Left ventricle myocardium inferior (tissue), 1 donor: ENCODE data around the gene NGLY1. TPM values are rescaled to one million over a fixed set of nuclear protein-coding genes. Genes with fewer than 3 reads are reported as not detected.
A peak's percentile ranks its signal among the peaks of the same experiment; 100 is the strongest.

ENCODE experiments used
- DNase-seq: peaks from one replicate; pipeline ENCODE4 v3.0.0-alpha.2; 2020
- H3K27ac ChIP-seq: fragments of 200-600 bp; replicated peaks from 2 replicates; pipeline ENCODE4 v1.8.0; 2021
- H3K27me3 ChIP-seq: fragments of 200-600 bp; 2 replicates; pipeline ENCODE4 v1.8.0; 2021; ENCODE audit warnings: low read depth
- H3K36me3 ChIP-seq: fragments of 200-600 bp; 2 replicates; pipeline ENCODE4 v1.8.0; 2021
- H3K4me1 ChIP-seq: fragments of 200-600 bp; 2 replicates; pipeline ENCODE4 v1.8.0; 2021
- H3K4me3 ChIP-seq: fragments of 200-600 bp; 2 replicates; pipeline ENCODE4 v1.8.0; 2021; ENCODE audit warnings: mild to moderate bottlenecking, moderate library complexity
- H3K9me3 ChIP-seq: fragments of 200-600 bp; replicated peaks from 2 replicates; pipeline ENCODE4 v1.8.0; 2021
- intact Hi-C: fragments of 100-400 bp; cut with micrococcal nuclease; formaldehyde crosslinking; loops from one replicate; pipeline ENCODE4 v1.11.0; 2022
- total RNA-seq: library from RNA; stranded (reverse); fragmentation: NEBNext Ultra II Directional; extraction: Animal tissue kit (Norgen Biotek cat#: 25700); gene quantifications from one replicate; pipeline ENCODE4 v1.2.1, GENCODE V29; 2021
- TF ChIP-seq, protein P1 (sequence below): fragments of 200-600 bp; IDR thresholded peaks from 2 replicates; pipeline ENCODE4 v1.8.0; 2021; ENCODE audit warnings: antibody characterized with exemption, mild to moderate bottlenecking, borderline replicate concordance
- donor health status: DM: no; HTN: yes; CAD: no; lungs with severe emphysema.

Gene NGLY1
- total RNA-seq, 1 donor from 2014 or later, result 27.7 TPM

DNA sequence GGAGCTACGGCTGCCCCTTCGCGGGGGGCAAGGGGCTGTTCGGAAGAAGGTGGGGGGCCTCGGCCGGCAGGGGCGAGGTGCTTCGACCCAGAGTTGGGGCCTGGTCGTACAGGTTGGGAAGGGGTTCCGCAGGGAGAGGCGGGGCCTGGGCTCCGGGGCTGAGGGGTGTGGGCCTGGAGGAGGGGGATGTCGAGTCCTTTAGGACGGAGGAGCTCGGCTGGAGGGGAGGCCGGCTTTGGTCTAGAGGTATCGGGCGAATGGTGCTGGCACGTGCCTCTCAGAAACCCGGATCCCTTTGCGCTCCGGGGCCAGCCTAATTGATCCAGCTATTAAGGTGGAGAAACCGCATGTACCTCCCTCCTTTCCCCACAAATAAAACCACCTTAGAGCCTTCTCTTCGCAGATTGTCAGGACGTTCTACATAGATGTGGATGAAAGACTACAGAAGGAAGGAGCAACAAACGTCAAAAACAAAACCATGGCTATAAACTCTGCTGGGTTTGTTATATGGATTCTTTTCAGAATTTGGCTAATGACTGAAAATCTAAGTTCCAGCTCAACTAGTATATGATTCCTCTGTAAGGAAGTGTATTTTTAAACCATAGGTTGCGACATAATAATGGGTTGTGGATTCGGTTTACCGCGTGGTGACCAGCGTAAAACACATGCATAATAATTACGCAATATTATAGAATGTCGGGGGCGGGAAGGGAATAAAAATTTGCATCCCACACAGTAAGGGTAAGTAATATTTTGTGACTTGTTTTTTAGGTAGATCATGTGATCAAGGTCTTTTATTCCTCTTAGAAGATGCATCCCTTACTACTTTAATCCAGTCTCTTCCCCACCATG is 644 bp upstream of the NGLY1 start:
- peak overlapping the region; percentile 93 for H3K27ac ChIP-seq
- intact Hi-C loops, result no loop called here
- no peaks in the 10 kb centered on the region for H3K36me3 ChIP-seq
- DNase-seq, result no peak
- peak overlapping the region; percentile 95 for H3K4me3 ChIP-seq
- peaks cover 41% of the 10 kb centered on the region for H3K4me1 ChIP-seq
- no peaks in the 10 kb centered on the region for H3K27me3 ChIP-seq
- no peaks in the 10 kb centered on the region for H3K9me3 ChIP-seq
- TF ChIP-seq, protein P1, sequence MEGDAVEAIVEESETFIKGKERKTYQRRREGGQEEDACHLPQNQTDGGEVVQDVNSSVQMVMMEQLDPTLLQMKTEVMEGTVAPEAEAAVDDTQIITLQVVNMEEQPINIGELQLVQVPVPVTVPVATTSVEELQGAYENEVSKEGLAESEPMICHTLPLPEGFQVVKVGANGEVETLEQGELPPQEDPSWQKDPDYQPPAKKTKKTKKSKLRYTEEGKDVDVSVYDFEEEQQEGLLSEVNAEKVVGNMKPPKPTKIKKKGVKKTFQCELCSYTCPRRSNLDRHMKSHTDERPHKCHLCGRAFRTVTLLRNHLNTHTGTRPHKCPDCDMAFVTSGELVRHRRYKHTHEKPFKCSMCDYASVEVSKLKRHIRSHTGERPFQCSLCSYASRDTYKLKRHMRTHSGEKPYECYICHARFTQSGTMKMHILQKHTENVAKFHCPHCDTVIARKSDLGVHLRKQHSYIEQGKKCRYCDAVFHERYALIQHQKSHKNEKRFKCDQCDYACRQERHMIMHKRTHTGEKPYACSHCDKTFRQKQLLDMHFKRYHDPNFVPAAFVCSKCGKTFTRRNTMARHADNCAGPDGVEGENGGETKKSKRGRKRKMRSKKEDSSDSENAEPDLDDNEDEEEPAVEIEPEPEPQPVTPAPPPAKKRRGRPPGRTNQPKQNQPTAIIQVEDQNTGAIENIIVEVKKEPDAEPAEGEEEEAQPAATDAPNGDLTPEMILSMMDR, result no peak

DNA sequence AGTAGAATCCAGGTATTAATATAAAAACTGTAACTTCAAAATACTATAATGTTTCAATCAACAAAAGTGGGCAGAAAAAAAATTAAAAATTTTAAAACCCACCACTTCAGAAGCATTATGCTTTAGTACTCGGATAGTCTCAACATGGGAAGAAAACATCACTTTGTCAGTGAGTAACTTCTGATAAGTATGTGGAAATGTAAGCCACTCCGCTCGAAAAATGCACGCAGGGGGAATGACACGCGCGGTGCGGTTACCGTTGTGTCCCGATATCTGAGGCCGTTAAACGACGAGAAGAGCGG is 656 bp downstream of the NGLY1 start:
- Histone ChIP-seq H3K27ac (peak overlapping the region; percentile 93), H3K9me3 (no peaks in the 10 kb centered on the region), H3K36me3 (peaks cover 7% of the 10 kb centered on the region), H3K4me1 (peaks cover 39% of the 10 kb centered on the region), H3K4me3 (peak overlapping the region; percentile 95), H3K27me3 (no peaks in the 10 kb centered on the region)
- no peak for DNase-seq
- TF ChIP-seq, protein P1, result no peak
- intact Hi-C loops, result no loop called here

DNA sequence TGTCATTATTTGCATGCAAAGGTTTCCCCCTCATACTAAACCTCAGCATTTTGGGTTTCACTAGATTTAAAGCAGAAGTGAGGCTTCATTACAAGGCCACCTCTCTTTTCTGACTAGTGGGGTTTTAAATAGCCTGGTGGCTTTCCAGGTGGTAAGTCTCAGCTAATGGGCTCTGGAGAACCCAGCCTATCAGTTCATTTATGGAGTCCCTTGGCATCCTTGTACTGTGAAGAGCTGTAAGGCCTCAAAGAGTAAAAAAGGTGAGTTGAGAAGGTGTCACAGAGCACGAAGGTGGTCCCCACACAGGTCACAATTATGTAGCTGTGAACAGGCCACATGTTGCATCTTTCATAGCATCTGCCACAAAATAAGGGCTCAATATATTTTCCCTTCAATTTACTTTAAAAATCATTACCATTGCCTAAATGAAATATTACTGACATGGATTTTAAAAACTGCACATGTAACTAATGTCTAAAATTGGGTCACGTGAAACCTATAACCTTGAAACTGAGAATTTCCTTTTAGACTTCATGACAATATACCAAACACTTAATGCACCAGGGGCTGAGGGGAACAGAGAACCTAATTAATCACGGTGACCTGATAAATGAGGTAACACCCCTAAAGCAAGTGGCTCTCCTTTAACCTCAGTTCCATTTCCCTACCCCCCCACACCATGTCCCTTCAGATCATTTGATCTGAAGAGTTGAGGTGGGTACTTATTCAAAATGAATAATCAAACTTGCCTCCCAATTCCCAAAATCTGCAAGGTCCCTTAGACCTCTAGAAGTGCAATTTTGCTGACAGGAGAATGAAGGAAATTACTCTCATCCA is 1.3 kb downstream of the NGLY1 start:
- no peak for DNase-seq
- peak overlapping the region; percentile 93 for H3K27ac ChIP-seq

DNA sequence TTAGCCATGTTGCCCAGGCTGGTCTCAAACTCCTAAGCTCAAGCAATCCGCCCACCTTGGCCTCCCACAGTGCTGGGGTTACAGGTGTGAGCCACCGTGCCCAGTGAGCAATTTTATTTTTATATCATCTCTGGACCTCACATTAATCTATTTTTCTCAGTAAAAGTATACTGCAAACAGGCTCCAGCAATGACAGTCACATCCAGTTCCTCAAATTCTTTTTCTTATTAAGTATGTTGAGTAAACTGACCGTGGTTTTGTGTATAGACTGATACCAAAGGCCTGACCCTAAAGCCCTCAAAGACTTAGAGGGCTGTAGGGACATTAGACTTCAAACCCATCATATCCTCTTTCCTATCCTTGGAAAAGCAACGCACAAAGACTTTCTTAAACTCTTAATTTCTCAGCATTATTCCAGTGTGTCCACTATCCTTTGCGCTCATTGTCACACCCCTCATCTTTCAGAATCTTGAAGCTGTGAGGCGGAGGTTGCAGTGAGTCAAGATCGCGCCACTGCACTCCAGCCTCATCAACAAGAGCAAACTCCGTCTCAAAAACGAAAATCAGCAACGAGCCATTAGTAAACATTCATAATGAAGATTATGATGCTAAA is 2.0 kb downstream of the NGLY1 start:
- intact Hi-C loops, result no loop called here
- H3K9me3 ChIP-seq, result no peaks in the 10 kb centered on the region
- H3K27me3 ChIP-seq, result no peaks in the 10 kb centered on the region
- H3K27ac ChIP-seq, result no peak overlapping the region
- H3K36me3 ChIP-seq, result peaks cover 21% of the 10 kb centered on the region
- no peak for DNase-seq
- no peak overlapping the region for H3K4me3 ChIP-seq
- peaks cover 39% of the 10 kb centered on the region for H3K4me1 ChIP-seq
- TF ChIP-seq, protein P1, result no peak

More for the DNA sequence above, 1.3 kb downstream of the NGLY1 start:
- intact Hi-C loops, result no loop called here
- no peaks in the 10 kb centered on the region for H3K9me3 ChIP-seq
- H3K27me3 ChIP-seq, result no peaks in the 10 kb centered on the region
- H3K36me3 ChIP-seq, result peaks cover 13% of the 10 kb centered on the region
- TF ChIP-seq, protein P1, result no peak
- H3K4me1 ChIP-seq, result peaks cover 39% of the 10 kb centered on the region
- peak overlapping the region; percentile 95 for H3K4me3 ChIP-seq

DNA sequence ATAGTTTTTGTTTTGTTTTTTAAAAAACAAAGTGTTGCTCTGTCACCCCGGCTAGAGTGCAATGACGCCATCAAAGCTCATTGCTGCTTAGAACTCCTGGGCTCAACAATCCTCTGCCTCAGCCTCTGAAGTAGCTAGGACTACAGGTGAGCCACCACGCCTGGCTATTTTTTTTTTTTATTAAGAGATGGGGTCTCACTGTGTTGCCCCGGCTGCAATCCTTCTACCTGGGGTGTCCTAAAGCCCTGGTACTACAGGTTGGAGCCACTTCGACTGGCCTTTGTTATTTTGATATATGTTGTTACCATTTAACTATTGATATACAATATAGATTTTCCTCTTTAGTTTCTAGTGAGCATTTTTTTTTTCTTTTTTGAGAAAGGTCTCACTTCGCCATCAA is 2.6 kb downstream of the NGLY1 start:
- peaks cover 27% of the 10 kb centered on the region for H3K36me3 ChIP-seq
- H3K4me3 ChIP-seq, result no peak overlapping the region
- intact Hi-C loops, result no loop called here
- TF ChIP-seq, protein P1, result no peak
- H3K27me3 ChIP-seq, result no peaks in the 10 kb centered on the region
- H3K9me3 ChIP-seq, result no peaks in the 10 kb centered on the region
- no peak overlapping the region for H3K27ac ChIP-seq
- H3K4me1 ChIP-seq, result peaks cover 39% of the 10 kb centered on the region
- DNase-seq, result no peak
